NCI-H2081 treated with DMSO at 0.1 percent for 48 hours (cell line): ENCODE data around the gene OR52E5.

ENCODE experiments used
- DNase-seq: peaks from one replicate; lab custom pipeline; 2025; lab: John Stamatoyannopoulos, UW

OR52E5 gene

DNA sequence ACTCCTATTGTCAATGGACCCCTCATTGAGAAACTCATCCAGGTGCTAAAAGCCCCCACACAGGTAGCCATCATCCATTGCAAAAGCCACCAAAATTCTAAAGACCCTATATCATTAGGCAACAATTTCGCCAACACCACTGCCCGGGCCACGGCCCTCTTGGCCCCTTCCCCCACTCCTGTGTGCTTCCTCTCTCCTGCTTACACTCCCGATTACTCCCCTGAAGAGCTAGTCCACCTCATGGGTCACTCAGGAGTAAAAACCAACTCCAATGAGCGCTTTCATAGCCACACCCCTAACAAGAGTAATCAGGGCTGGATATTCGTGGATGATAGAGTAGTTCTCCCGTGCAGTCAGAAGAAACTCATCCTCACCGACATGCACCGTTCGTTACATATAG is 40.1 kb downstream of the OR52E5 start:
- DNase-seq: no peak

DNA sequence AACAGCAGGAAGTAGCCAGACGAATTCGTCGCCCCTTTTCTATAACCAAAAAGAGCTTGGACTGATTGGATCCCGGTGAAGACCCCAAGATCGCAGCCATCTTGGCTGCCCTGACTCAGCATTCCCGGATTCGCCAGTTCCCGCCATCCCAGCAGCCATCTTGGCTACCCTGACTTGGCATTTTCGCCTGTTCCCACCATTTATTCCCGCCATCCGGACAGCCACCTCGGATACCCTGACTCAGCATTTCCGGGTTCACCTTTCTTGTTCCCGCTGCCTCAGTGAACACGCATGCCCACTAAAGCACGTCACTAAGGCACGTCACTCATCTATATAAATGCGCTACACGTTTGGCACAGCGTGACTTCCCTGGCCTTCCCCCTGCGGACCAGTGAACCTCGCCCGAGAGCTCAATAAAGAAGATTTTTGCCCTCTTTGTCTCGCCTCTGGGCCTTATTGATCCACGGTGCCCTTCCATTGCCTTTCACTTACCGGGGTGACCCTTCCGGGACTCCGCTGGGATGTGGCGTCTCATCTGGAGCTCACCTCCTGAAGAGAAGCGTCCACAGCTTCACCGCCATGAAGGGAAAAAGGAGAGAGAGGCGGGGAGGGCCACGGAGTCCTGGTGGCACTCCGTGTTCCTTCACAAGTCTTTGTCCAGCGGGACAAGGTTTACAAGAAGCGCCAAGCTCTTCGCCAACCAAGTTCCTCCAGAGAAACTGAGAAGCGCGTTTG is 45.0 kb downstream of the OR52E5 start:
- no peak for DNase-seq

DNA sequence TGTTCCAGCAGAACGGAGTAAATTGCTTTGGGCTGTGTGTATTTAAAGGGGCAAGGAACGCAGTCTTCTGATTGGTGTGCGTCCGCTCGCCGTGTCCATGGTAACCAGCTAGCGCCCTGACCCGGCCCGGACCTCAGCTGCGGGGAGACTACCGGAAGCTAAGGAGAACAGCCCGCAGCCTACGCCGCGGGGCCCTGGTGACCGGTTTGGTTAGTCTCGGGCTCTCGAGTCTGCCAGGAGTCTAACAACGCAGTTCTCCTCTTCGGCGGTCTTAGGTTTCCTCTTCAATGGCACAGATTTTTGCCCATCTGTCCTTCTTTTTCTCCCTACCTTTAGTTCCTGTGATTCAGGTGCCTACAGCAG is 45.6 kb downstream of the OR52E5 start:
- DNase-seq: peak; percentile 4

DNA sequence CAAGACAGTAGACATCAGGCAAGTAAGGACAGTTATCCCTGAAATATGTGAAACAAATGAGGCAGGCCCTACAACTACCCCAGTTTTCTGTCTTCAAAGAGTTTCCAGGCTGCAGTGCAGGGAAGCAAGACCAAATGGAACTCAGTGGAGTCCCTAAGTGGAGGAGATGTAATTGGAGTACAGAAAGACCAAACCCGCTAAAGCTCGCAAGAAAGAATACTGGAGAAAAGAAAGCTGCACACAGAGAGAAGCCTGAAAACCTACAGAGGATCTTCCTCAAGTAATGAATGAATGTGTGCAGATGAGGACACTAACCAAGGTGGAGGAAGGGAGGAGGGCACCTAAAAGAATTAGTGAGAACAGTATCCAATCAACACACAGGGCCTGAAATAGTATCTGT is 47.7 kb downstream of the OR52E5 start:
- DNase-seq: no peak

DNA sequence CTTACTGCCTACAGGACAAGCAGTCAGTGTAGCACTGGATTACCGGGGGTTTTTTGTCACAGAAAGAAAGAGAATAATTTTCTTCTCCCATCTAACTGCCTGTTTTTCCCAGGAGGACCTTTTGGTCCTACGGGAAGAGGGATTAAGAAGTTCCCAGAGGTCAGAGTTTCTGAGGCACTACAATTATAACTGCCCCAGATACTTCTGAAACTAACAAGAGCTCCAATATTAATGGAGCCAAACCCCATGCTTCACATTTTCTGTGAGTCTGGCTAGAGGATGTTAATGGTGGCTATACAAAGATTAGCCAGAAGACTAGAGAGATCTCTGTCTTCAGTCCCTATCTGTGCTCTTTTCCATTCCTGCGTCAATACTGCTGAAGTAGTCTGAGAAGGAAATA is 48.9 kb downstream of the OR52E5 start, which contains the start of gene OR56A3:
Gene OR56A3, plus strand, starts transcription at position 301 of the 400 bp plus-strand sequence. CDS start 5,096 bp downstream, outside the sequence.
- DNase-seq: no peak
